Stimulated activated CD4-positive, alpha-beta T cell treated with anti-CD3 and anti-CD28 coated beads, Interleukin-2, amount 100 ng/mL, for 24 hours (primary cell): ENCODE results near the gene KIRREL3.

Experiments used
- DNase-seq, 2 donors: peaks; one replicate each; pipeline ENCODE4 v3.0.0-alpha.2; 2020

KIRREL3 gene

GRCh38 chr11:126592496-126593410 is 407.8 kb downstream of the KIRREL3 start:
- no peak for DNase-seq

DNA sequence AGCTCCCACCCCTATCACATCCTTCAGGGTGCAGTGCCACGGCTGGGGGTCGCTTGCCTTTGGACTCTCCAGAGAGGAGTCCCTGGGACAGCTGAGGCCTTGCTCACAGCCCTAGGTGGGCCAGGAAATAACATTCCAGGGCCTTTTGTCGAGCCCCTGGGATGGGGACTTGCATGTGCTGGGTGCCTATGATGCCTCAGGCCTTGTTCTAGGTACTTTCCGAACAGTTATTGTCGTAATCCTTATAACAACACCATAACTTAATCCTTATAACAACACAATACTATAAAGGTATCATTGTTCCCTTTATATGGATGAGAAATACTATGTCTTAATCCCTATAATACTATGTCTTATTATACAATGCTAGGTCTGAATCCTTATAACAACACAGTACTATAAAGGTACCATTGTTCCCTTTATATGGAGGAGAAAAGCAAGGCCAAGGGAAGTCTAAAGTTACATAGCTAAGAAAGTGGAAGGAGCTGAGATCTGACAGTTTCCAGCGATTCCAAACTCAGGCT is 408.5 kb downstream of the KIRREL3 start:
- no peak for DNase-seq

DNA sequence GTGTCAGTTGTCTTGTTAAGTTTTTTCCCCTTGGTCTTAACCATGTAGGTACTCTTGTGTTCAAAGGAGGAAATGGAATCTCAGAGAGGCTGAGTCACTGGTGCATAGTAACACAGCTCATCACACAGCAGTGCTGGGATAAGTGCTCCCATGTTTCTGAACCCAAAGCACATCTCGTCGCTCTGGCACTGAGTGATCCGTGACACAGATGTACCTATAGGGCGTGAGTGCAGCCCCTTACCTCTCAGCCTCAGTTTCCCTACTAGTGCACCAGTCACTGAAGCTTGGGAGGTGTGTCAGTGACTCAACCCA is 411.1 kb downstream of the KIRREL3 start:
- DNase-seq, result no peak

DNA sequence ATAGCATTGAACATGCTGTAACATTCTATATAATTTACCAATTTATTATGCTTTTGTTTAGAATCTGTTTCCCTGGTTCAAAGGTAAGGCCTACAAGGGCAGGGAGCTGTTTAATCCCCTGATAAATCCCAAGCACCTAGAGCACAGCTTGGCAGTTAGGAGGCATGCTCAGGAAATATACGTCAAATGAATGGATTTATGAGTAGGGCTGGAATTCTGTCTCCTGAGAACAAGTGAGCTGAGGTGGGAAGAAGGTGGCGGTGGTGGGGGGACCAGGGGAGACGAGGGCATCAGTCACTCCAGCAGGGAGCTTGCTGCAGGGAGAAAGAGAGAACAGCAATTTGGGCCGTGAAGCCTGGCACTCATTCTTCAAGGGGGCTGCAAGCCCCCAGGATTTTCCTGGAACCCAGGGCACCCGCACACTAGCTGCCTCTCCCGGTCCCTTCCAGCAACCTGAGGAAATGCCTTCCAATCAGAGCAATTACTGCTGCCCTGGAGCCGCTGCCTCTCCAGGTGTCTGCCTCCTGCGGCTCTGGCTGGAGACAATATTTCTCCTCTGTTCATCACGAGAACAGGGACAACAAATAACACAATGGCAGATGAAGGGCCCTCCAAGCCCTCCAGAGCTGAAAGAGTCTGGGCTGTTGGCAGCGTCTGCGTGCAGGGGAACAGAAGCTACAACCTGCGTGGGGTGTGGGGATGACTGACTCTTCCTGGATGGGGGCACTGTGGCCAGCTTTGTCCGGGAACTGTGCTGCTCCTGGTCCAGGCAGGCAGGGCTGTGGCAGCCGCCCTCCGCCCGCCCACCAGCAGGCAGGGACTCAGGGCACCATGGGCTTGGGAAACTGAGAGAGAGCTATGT is 411.7 kb downstream of the KIRREL3 start:
- DNase-seq, result no peak

GRCh38 chr11:126587541-126587940 is 413.0 kb downstream of the KIRREL3 start:
- DNase-seq, result no peak

DNA sequence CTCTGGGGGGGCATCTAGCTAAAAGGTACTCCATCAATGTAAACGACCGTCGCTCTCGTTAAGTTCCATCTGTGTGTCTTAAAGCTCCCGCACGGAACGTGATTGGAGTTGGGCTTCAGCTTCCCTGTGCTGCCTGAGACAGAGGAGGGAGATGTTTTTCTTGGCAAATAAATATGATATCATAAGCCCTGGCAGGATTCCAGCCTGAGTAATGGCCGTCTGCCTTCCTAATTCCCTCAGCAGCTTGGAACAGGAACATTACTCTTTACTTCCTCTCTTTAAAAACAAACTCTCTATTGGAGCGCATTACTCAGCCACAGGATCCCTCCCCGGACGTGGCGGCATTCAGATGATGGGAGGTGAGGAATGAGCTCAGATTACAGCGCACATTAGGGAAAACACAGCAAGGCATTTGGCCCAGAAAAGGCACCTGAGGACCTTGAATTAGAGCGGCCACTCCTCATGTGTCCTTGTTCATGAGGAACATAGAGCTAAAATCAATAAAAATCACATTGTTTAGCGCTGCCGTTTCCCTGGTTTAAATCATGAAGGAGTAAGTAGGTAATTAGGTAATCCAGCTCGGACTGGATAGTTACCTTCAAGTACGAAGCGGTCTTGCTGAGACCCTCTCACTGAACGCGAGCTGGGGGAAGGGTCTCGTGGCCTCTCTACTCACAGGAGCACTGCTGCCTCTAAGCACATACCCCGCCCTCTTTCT is 414.6 kb downstream of the KIRREL3 start:
- DNase-seq, result no peak

GRCh38 chr11:126585388-126585773 is 415.2 kb downstream of the KIRREL3 start:
- DNase-seq, result no peak

- DNase-seq, result no peak
Observed at GRCh38 chr11:126583594-126584427, 416.8 kb downstream of the KIRREL3 start.

GRCh38 chr11:126583101-126583500 is 417.5 kb downstream of the KIRREL3 start:
- no peak for DNase-seq

GRCh38 chr11:126581871-126582648 is 418.5 kb downstream of the KIRREL3 start:
- DNase-seq, result no peak

DNA sequence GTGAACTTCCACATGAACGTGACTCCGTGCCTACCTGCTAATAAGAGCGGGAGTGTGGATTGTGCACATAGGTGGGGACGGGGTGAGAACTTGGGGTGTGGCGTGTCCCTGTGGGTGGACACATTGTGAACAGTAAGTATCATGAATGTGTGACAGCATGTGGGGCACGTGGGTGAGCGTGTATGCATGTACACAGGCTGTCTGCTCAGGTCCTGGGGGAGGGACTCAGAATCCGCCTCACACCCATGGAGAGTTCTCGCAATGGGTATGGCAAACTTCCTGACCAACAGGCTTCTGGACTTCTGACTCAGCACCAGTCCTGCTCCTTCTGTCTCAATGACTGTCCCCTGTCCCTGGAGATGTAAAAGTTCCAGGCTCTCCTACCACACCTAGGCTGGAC is 422.1 kb downstream of the KIRREL3 start:
- DNase-seq, result no peak

DNA sequence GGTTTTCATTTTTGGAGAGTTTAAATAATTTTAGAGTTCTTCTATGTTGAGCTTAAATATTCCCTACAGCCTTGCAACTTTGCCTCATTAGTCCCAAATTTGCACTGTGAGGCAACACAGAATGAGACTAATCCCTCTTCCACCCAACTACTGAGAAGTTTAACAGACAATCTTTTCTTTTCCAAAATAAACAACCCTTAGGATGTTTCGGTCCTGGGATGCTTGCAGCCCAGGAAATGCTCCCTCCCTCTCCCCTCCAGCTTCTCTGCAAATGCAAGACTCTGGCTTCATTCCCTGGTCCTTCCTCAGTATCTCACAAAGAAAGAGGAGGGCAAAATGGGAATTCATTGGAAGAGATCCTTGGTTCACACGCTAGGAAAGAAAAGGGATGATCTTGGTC is 422.5 kb downstream of the KIRREL3 start:
- DNase-seq, result no peak

DNA sequence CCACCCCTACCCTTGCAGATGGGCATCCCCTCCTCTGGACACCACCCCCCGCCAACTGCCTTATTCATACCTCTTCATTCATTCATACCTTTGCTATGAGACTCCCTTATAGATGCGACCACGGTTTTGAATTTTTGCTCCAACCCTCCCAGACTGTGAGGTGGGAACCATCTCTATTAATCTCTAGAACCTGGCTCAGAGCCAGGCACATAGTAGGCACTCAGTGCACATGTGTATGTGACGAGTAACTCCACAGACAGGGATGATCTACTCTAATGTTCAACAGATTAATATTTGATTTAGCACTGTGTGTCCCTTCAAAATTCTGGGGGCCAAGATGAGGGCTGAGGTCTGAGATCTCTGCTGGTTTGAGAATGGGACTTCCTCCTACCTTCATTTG is 424.7 kb downstream of the KIRREL3 start:
- DNase-seq, result no peak

GRCh38 chr11:126573325-126573978 is 427.1 kb downstream of the KIRREL3 start:
- DNase-seq, result no peak

DNA sequence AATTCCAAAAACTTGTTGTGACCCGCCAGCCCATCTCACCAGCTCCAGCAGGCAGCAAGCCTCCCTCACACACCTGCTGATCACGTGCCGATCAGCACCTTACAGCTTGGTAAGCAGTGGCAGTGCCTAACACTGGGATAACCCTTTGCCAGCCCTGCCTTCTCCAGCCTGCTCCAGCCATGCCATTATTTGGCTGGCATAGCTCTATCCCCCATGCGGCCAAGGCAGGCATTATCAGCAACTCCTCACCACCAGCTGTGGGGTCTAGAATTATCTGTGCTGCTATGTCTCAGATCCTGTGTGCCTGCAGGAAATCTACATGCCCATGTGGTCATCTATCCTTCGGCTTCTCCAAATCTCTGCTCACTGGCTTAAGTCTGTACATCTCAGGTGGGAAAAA is 430.1 kb downstream of the KIRREL3 start:
- DNase-seq, result no peak

GRCh38 chr11:126567419-126567818 is 433.2 kb downstream of the KIRREL3 start:
- no peak for DNase-seq

- no peak for DNase-seq
Observed at GRCh38 chr11:126564566-126564965, 436.0 kb downstream of the KIRREL3 start.

DNA sequence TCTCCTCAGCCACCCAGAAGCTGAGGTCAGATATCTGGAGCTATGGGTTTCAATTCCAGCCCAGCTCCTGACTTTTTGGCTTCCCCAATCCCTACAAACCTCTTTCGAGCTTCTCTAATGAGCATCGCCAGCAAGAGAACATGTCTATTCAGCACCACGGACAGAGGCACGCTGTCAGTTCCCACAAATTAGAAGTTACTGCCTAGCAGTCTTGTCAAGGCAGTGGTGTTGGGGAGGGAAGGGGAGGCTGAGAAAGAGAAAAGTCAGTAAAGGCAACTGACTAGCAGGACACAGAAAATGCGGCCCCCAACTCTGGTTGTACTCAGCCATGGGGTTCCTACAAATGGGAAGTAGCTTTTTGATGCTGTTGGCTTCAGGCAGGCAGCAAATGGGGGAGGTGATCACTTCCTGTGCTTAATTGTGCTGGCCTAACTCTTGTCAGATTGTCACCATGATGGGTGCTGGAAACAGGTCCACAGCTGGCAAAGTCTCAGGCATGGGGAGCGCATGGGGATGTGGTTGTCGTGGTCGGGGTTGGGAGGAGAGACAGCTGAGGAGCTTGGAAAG is 439.2 kb downstream of the KIRREL3 start:
- DNase-seq, result peak; percentile 28 to 37

GRCh38 chr11:126560221-126560620 is 440.3 kb downstream of the KIRREL3 start:
- DNase-seq, result no peak
